Karpas-422 (cell line): ENCODE measurements around the gene PTPRJ. TPM values are rescaled to one million over a fixed set of nuclear protein-coding genes. Genes with fewer than 3 reads are reported as not detected.
A peak's percentile ranks its signal among the peaks of the same experiment; 100 is the strongest.

Experiments
- DNase-seq: peaks from one replicate; pipeline ENCODE4 v3.0.0-alpha.2; 2015
- H2AFZ ChIP-seq: fragments of 200-600 bp; sonication (generic); 2 replicates; pipeline ENCODE4 v1.6.1; 2014; ENCODE audit warnings: antibody characterized with exemption, low read length, mixed read lengths
- H3K27ac ChIP-seq: fragments of 200-600 bp; sonication (generic); 2 replicates; pipeline ENCODE4 v1.5.1; 2014; ENCODE audit warnings: mild to moderate bottlenecking, low read length, moderate library complexity
- H3K27me3 ChIP-seq: fragments of 200-600 bp; sonication (generic); 2 replicates; pipeline ENCODE4 v1.6.1; 2014; ENCODE audit warnings: low read length, mixed read lengths
- H3K36me3 ChIP-seq: fragments of 200-600 bp; sonication (generic); 2 replicates; pipeline ENCODE4 v1.6.1; 2014; ENCODE audit warnings: low read length, mixed read lengths; ENCODE audit not compliant: insufficient read depth
- H3K4me1 ChIP-seq: fragments of 200-600 bp; sonication (generic); 2 replicates; pipeline ENCODE4 v1.6.1; 2014; ENCODE audit warnings: mild to moderate bottlenecking, low read length, mixed read lengths
- H3K4me2 ChIP-seq: fragments of 200-600 bp; sonication (generic); 2 replicates; pipeline ENCODE4 v1.6.1; 2014; ENCODE audit warnings: low read length, low read depth, mild to moderate bottlenecking; ENCODE audit not compliant: poor library complexity, severe bottlenecking
- H3K4me3 ChIP-seq: fragments of 200-600 bp; sonication (generic); 2 replicates; pipeline ENCODE4 v1.5.1; 2014; ENCODE audit warnings: mild to moderate bottlenecking, antibody characterized with exemption, low read length, mixed read lengths
- H3K79me2 ChIP-seq: fragments of 200-600 bp; sonication (generic); 2 replicates; pipeline ENCODE4 v1.6.1; 2014; ENCODE audit warnings: mild to moderate bottlenecking, low read length, mixed read lengths
- H3K9ac ChIP-seq: fragments of 200-600 bp; sonication (generic); 2 replicates; pipeline ENCODE4 v1.6.0; 2014; ENCODE audit warnings: low read length
- H3K9me2 ChIP-seq: fragments of 200-600 bp; sonication (generic), shearing (Covaris generic); replicated peaks from 2 replicates; pipeline ENCODE4 v1.6.0; 2014; ENCODE audit warnings: mild to moderate bottlenecking, low read length, moderate library complexity; ENCODE audit not compliant: insufficient read depth
- H3K9me3 ChIP-seq: fragments of 300-700, 200-600 bp; sonication (generic); 2 replicates; pipeline ENCODE4 v1.6.1; 2014; ENCODE audit warnings: low read length, mixed read lengths
- H4K20me1 ChIP-seq: fragments of 200-600 bp; sonication (generic); 2 replicates; pipeline ENCODE4 v1.6.1; 2014; ENCODE audit warnings: mild to moderate bottlenecking, antibody characterized with exemption, low read length, low read depth; ENCODE audit not compliant: insufficient read depth
- total RNA-seq: library from RNA; depleted of rRNA; stranded (reverse); fragments of >200 nt; shearing (Covaris generic); gene quantifications from 2 replicates; pipeline ENCODE4 v1.2.3, GENCODE V29; 2014; ENCODE audit warnings: low replicate concordance

The PTPRJ gene
- total RNA-seq, 1 experiment from 2014 or later: 132 TPM

DNA sequence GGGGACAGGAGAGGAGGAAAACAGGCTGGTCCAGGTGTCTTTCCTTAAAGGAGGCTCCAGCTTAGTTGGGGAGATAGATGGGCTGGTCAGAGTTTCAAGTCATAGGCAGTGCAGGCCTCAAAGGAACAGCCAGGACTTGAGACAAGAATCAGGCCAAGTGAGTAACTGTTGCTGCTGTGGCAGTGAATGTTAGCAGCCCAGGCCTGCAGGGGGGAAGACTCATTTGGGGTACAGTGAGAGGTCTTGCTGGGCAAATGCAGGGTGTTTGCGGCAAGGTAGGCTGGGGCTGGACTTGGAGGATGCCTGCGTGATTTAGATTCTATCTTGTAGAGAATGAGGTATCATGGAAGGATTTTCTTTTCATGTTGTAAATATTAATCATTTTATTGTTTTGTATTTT is 24.1 kb downstream of the PTPRJ start:
- H3K79me2 ChIP-seq: peaks cover 97% of the 10 kb centered on the region
- no peaks in the 10 kb centered on the region for H3K9me3 ChIP-seq
- H3K9me2 ChIP-seq: no peaks in the 10 kb centered on the region
- peak overlapping the region; percentile 57 for H3K4me2 ChIP-seq
- H3K4me3 ChIP-seq: peak overlapping the region; percentile 25; the same call in 1 of the 2 replicates
- DNase-seq: no peak
- no peaks in the 10 kb centered on the region for H3K27me3 ChIP-seq
- no peak overlapping the region for H2AFZ ChIP-seq
- H3K4me1 ChIP-seq: peaks cover 93% of the 10 kb centered on the region
- H3K27ac ChIP-seq: peak overlapping the region; percentile 95
- H3K9ac ChIP-seq: peak overlapping the region; percentile 54
- H4K20me1 ChIP-seq: peaks cover 15% of the 10 kb centered on the region; the same call in 1 of the 2 replicates
- H3K36me3 ChIP-seq: peaks cover 6% of the 10 kb centered on the region; the same call in 1 of the 2 replicates

GRCh38 chr11:48005136-48005535 is 24.8 kb downstream of the PTPRJ start:
- Histone ChIP-seq H3K36me3 (peaks cover 6% of the 10 kb centered on the region; the same call in 1 of the 2 replicates), H3K9ac (peak overlapping the region; percentile 54), H3K4me3 (no peak overlapping the region), H3K9me2 (no peaks in the 10 kb centered on the region), H4K20me1 (peaks cover 15% of the 10 kb centered on the region; the same call in 1 of the 2 replicates), H3K4me1 (peaks cover 93% of the 10 kb centered on the region), H3K79me2 (peaks cover 97% of the 10 kb centered on the region), H2AFZ (no peak overlapping the region), H3K27ac (peak overlapping the region; percentile 95), H3K9me3 (no peaks in the 10 kb centered on the region), H3K27me3 (no peaks in the 10 kb centered on the region), H3K4me2 (peak overlapping the region; percentile 57)
- DNase-seq: no peak

- Histone ChIP-seq H3K9me2 (no peaks in the 10 kb centered on the region), H3K4me1 (peaks cover 93% of the 10 kb centered on the region), H3K4me3 (no peak overlapping the region), H3K27me3 (no peaks in the 10 kb centered on the region), H3K4me2 (peak overlapping the region; percentile 57), H4K20me1 (peaks cover 15% of the 10 kb centered on the region; the same call in 1 of the 2 replicates), H3K9me3 (no peaks in the 10 kb centered on the region), H3K36me3 (peaks cover 6% of the 10 kb centered on the region; the same call in 1 of the 2 replicates), H3K79me2 (peaks cover 97% of the 10 kb centered on the region), H3K27ac (peak overlapping the region; percentile 95), H2AFZ (no peak overlapping the region), H3K9ac (peak overlapping the region; percentile 54)
- DNase-seq: no peak
Measured at GRCh38 chr11:48005831-48006270, 25.5 kb downstream of the PTPRJ start.

DNA sequence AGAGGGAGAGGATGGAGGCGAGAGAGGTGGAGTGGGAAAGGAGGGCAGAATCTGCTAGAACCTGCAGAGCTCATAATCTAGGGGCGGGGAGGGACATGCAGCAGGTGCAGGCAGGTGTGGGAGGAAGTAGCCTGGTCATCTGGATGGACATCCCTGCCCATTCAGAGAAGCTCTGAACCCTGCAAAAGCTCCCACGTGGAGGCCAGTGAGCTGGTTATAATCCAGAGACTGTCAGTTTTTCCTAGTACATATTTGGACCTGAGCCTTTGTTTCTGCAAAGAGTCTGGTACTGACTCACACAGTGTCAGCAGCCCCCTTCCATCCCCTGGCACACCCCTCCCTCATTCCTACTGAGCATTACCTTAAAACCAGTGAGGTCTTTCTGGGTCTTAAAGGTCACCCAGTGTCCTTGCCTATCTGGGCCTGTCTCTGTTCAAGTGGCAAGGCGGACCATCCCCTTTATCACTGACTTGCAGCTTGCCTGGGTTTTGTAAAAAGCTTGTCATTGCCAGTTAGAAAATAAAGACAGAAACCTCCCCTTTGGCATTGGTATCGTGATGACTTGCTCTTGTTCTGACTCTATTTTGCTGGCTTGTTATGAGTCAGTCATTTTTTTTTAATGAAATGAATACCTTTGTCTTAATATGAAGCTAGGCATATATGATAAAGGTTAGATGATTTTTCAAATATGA is 26.1 kb downstream of the PTPRJ start:
- Histone ChIP-seq H3K27ac (peak overlapping the region; percentile 95), H3K4me2 (peak overlapping the region; percentile 57), H3K79me2 (peaks cover 97% of the 10 kb centered on the region), H3K9ac (peak overlapping the region; percentile 54; the same call in 1 of the 2 replicates), H3K9me3 (no peaks in the 10 kb centered on the region), H3K4me1 (peaks cover 93% of the 10 kb centered on the region), H3K4me3 (no peak overlapping the region), H3K27me3 (no peaks in the 10 kb centered on the region), H4K20me1 (peaks cover 18% of the 10 kb centered on the region; the same call in 1 of the 2 replicates), H3K36me3 (peaks cover 6% of the 10 kb centered on the region; the same call in 1 of the 2 replicates), H3K9me2 (no peaks in the 10 kb centered on the region), H2AFZ (no peak overlapping the region)
- no peak for DNase-seq

DNA sequence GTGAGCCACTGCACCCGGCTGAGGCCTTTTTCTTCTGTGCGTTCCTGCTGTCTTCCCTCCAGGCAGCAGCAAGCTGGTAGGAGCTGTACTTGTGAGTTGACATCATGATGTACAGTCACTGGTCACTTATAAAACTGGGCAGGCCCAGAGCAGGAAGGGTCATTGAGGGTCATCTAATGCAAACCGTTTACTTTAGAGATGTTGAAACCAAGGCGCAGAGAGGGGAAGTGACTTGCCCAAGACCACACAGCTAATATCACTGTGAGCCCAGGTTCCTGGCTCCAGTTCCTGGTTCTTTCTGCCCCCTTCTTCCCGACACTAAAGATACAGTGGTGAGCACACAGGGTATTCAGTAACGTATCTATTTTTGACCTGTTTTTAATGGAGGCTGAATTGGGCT is 27.3 kb downstream of the PTPRJ start:
- DNase-seq: no peak
- H3K4me3 ChIP-seq: no peak overlapping the region
- no peaks in the 10 kb centered on the region for H3K9me3 ChIP-seq
- peaks cover 6% of the 10 kb centered on the region; the same call in 1 of the 2 replicates for H3K36me3 ChIP-seq
- no peak overlapping the region for H3K9ac ChIP-seq
- H3K79me2 ChIP-seq: peaks cover 98% of the 10 kb centered on the region
- H3K27ac ChIP-seq: peak overlapping the region; percentile 27
- H3K9me2 ChIP-seq: no peaks in the 10 kb centered on the region
- no peak overlapping the region for H3K4me2 ChIP-seq
- H3K4me1 ChIP-seq: peaks cover 93% of the 10 kb centered on the region
- peaks cover 31% of the 10 kb centered on the region; the same call in 1 of the 2 replicates for H4K20me1 ChIP-seq
- no peak overlapping the region for H2AFZ ChIP-seq
- H3K27me3 ChIP-seq: no peaks in the 10 kb centered on the region

GRCh38 chr11:48008951-48009270 is 28.6 kb downstream of the PTPRJ start:
- H3K79me2 ChIP-seq: peaks cover 98% of the 10 kb centered on the region
- H3K9ac ChIP-seq: no peak overlapping the region
- H2AFZ ChIP-seq: no peak overlapping the region
- no peak overlapping the region for H3K4me3 ChIP-seq
- peaks cover 32% of the 10 kb centered on the region; the same call in 1 of the 2 replicates for H4K20me1 ChIP-seq
- no peak overlapping the region for H3K4me2 ChIP-seq
- no peaks in the 10 kb centered on the region for H3K27me3 ChIP-seq
- H3K9me2 ChIP-seq: no peaks in the 10 kb centered on the region
- peaks cover 6% of the 10 kb centered on the region; the same call in 1 of the 2 replicates for H3K36me3 ChIP-seq
- H3K27ac ChIP-seq: peak overlapping the region; percentile 71
- no peaks in the 10 kb centered on the region for H3K9me3 ChIP-seq
- DNase-seq: no peak
- H3K4me1 ChIP-seq: peaks cover 93% of the 10 kb centered on the region

DNA sequence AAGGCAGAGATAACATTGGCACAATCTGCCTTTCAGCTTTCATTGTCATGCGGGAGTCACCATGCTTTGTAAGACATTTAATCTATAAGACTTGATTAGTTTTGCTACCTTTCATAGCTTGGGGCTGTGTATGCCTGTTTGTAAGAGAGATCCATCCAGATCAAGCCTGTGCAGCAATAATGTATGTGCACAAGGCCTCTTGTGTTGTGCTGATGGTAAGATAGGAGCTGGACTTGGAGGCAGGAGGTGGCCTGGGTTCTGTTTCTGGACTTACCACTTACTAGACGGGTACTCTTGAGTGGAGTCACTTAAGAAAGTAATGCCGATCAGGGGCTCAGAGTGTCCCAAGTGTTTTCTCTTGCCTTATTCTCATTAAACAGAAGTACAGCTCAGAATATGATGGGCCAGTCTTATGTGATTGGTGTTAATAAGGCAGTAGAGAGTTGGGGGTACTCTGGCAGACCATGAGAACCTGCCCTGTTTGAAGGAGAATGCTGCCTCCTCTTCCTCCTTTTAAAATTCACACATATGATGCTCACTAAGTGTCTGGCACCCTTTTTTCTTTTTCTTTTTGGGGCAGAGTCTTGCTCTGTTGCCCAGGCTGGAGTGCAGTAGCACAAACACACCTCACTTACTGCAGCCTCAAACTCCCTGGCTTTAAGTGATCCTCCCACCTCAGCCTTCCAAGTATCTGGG is 30.9 kb downstream of the PTPRJ start:
- Histone ChIP-seq H3K9me2 (no peaks in the 10 kb centered on the region), H3K36me3 (peaks cover 6% of the 10 kb centered on the region; the same call in 1 of the 2 replicates), H2AFZ (no peak overlapping the region), H3K9me3 (no peaks in the 10 kb centered on the region), H3K4me1 (peaks cover 93% of the 10 kb centered on the region), H3K79me2 (peaks cover 97% of the 10 kb centered on the region), H4K20me1 (peaks cover 27% of the 10 kb centered on the region; the same call in 1 of the 2 replicates), H3K4me2 (peak overlapping the region; percentile 75), H3K27me3 (no peaks in the 10 kb centered on the region), H3K4me3 (peak overlapping the region; percentile 31; the same call in 1 of the 2 replicates), H3K27ac (peak overlapping the region; percentile 99), H3K9ac (peak overlapping the region; percentile 54)
- DNase-seq: no peak
